ENCODE data around the gene PHB1. TPM values are rescaled to one million over a fixed set of nuclear protein-coding genes. Genes with fewer than 3 reads are reported as not detected.

PHB1 gene
- polyA plus RNA-seq, 1 of the 3 experiments (the other 2 are of a cell fraction): 379 TPM

- 98% methylated on average over 5 of the region's 5 CpGs for WGBS (ENCODE audit: low lambda C conversion rate)
- H3K9me3 ChIP-seq: no peaks in the 10 kb centered on the region
- no peak overlapping the region for H3K4me2 ChIP-seq
- no peaks in the 10 kb centered on the region for H4K20me1 ChIP-seq (ENCODE audit: insufficient read depth)
- TF ChIP-seq FOXJ3 (CRISPR knock-in tag; IDR thresholded peaks at IDR 0.05): no peak
- no peak for TF ChIP-seq JUND (IDR thresholded peaks at IDR 0.05)
- no peak for TF ChIP-seq ELF1 (IDR thresholded peaks at IDR 0.05)
- no peak for TF ChIP-seq MXI1 (IDR thresholded peaks at IDR 0.05; ENCODE audit: low read depth, low read length)
- ChIA-PET POLR2A (interaction anchor here (0.9 kb wide), 1 partner anchor 21 kb away, joined by 3 read pairs; no protein-coding TSS in a partner anchor), CTCF (interaction anchor here (1.4 to 9.2 kb wide), 6 partner anchors 10 to 104 kb away, joined by 3 to 96 read pairs (median 10); no protein-coding TSS in a partner anchor)
- DNase-seq: no peak
- no peaks in the 10 kb centered on the region for H3K9me2 ChIP-seq
- no peak overlapping the region for H3K27ac ChIP-seq (ENCODE audit: low read depth in 2 of 2, low read length in 1 of 2)
- H3K36me3 ChIP-seq (replicated peaks in 1 of 2; ENCODE audit: control insufficient read depth in 1 of 2, insufficient read depth in 2 of 2, low read length in 1 of 2): no peaks in the 10 kb centered on the region
- no peak overlapping the region for H3K9ac ChIP-seq
- no peak overlapping the region for H3K4me3 ChIP-seq (ENCODE audit: low read depth in 2 of 2, low read length in 1 of 2)
- no peak overlapping the region for H2AFZ ChIP-seq (ENCODE audit: low read depth)
- H3F3A ChIP-seq (replicated peaks; ENCODE audit: insufficient read depth): no peaks in the 10 kb centered on the region
- no peaks in the 10 kb centered on the region for H3K79me2 ChIP-seq (ENCODE audit: insufficient read depth)
- H3K27me3 ChIP-seq (ENCODE audit: insufficient read depth): no peaks in the 10 kb centered on the region
- peaks cover 22 to 27% of the 10 kb centered on the region in 2 experiments; a peak in 3 of 4 replicates for H3K4me1 ChIP-seq (ENCODE audit: control insufficient read depth in 1 of 2, insufficient read depth in 2 of 2, low read depth in 1 of 2, low read length in 1 of 2)
Observed at GRCh38 chr17:49452661-49453060, 38.0 kb upstream of the PHB1 start.

GRCh38 chr17:49452201-49452600 is 37.5 kb upstream of the PHB1 start:
- Histone ChIP-seq H3F3A (replicated peaks; ENCODE audit: insufficient read depth) (no peaks in the 10 kb centered on the region), H3K27ac (ENCODE audit: low read depth in 2 of 2, low read length in 1 of 2) (no peak overlapping the region), H3K4me1 (ENCODE audit: control insufficient read depth in 1 of 2, insufficient read depth in 2 of 2, low read depth in 1 of 2, low read length in 1 of 2) (peaks cover 22 to 27% of the 10 kb centered on the region in 2 experiments; a peak in 3 of 4 replicates), H3K79me2 (ENCODE audit: insufficient read depth) (no peaks in the 10 kb centered on the region), H2AFZ (ENCODE audit: low read depth) (no peak overlapping the region), H3K36me3 (replicated peaks in 1 of 2; ENCODE audit: control insufficient read depth in 1 of 2, insufficient read depth in 2 of 2, low read length in 1 of 2) (no peaks in the 10 kb centered on the region), H3K9me3 (no peaks in the 10 kb centered on the region), H3K4me3 (ENCODE audit: low read depth in 2 of 2, low read length in 1 of 2) (no peak overlapping the region), H3K27me3 (ENCODE audit: insufficient read depth) (no peaks in the 10 kb centered on the region), H3K4me2 (no peak overlapping the region), H3K9ac (no peak overlapping the region), H4K20me1 (ENCODE audit: insufficient read depth) (no peaks in the 10 kb centered on the region), H3K9me2 (no peaks in the 10 kb centered on the region)
- 89% methylated on average over 5 of the region's 5 CpGs for WGBS (ENCODE audit: low lambda C conversion rate)
- CTCF ChIA-PET: interaction anchor here (1.4 to 9.2 kb wide), 6 partner anchors 9 to 105 kb away, joined by 3 to 96 read pairs (median 10); no protein-coding TSS in a partner anchor
- TF ChIP-seq NRF1 (IDR thresholded peaks at IDR 0.05; ENCODE audit: low read depth, low read length): no peak
- no peak for TF ChIP-seq RAD21 (IDR thresholded peaks at IDR 0.05; ENCODE audit: low read length)
- TF ChIP-seq CHD2 (IDR thresholded peaks at IDR 0.05; ENCODE audit: low read length, partially characterized antibody): no peak
- no peak for TF ChIP-seq TAF1 (IDR thresholded peaks at IDR 0.05; ENCODE audit: borderline replicate concordance, low read depth, low read length)
- no peak for TF ChIP-seq POLR2AphosphoS5 (IDR thresholded peaks at IDR 0.05; ENCODE audit: low read depth, low read length)
- no peak for TF ChIP-seq IRF3 (IDR thresholded peaks at IDR 0.05; ENCODE audit: low read depth, low read length)
- no peak for TF ChIP-seq JUND (IDR thresholded peaks at IDR 0.05)
- no peak for TF ChIP-seq ELF1 (IDR thresholded peaks at IDR 0.05)
- TF ChIP-seq RXRA (IDR thresholded peaks at IDR 0.05; ENCODE audit: borderline replicate concordance, low read depth): no peak
- TF ChIP-seq NFIC (IDR thresholded peaks at IDR 0.05; ENCODE audit: borderline replicate concordance): no peak
- TF ChIP-seq CTCF (IDR thresholded peaks at IDR 0.05): no peak
- TF ChIP-seq GABPA (IDR thresholded peaks at IDR 0.05; ENCODE audit: low read depth): no peak
- DNase-seq: no peak
- POLR2A ChIA-PET: interaction anchor here (0.9 kb wide), 1 partner anchor 22 kb away, joined by 3 read pairs; no protein-coding TSS in a partner anchor

Data from SK-N-SH (cell line).